SK-N-MC (cell line): Measurements from ENCODE around the gene KIF5A.
"Not testable (repeated sequence)": the region's sequence is repeated elsewhere in the genome, so short reads cannot be mapped to it uniquely, and the experiment has no call there.

Experiments
- DNase-seq: peaks from one replicate; pipeline ENCODE4 v3.0.0-alpha.2; 2011; ENCODE audit warnings: low read depth, low spot score
- H3K27ac ChIP-seq: fragments of 200-600 bp; sonication (generic); 2 replicates; pipeline ENCODE4 v1.5.1; 2016; ENCODE audit warnings: mixed run types
- H3K36me3 ChIP-seq: fragments of 200-600 bp; sonication (generic); 2 replicates; pipeline ENCODE4 v1.6.1; 2017; ENCODE audit warnings: antibody characterized with exemption, low read length, mixed read lengths; ENCODE audit not compliant: insufficient read depth
- H3K4me3 ChIP-seq: fragments of 200-600 bp; sonication (generic); 2 replicates; pipeline ENCODE4 v1.5.1; 2016
- H3K9ac ChIP-seq: fragments of 200-600 bp; sonication (generic); 2 replicates; pipeline ENCODE4 v1.8.0; 2017; ENCODE audit warnings: mixed run types, mixed read lengths; ENCODE audit not compliant: insufficient read length
- H3K9me3 ChIP-seq: fragments of 200-600 bp; sonication (generic); 2 replicates; pipeline ENCODE4 v1.6.1; 2017; ENCODE audit warnings: low read depth, mild to moderate bottlenecking, antibody characterized with exemption, low read length, moderate library complexity, mixed read lengths
- EZH2 ChIP-seq: fragments of 200-600 bp; sonication (generic); IDR thresholded peaks from one replicate; pipeline ENCODE4 v1.6.1; 2017; ENCODE audit warnings: antibody characterized with exemption
- FOXP2 ChIP-seq: optimal IDR thresholded peaks from 2 replicates; pipeline ENCODE3; 2011; ENCODE audit warnings: mild to moderate bottlenecking, moderate library complexity; ENCODE audit not compliant: insufficient read depth; ENCODE audit errors: extremely low read length, control extremely low read depth
- POLR2AphosphoS5 ChIP-seq: IDR thresholded peaks from 2 replicates; pipeline ENCODE4 v1.6.1; 2012; ENCODE audit warnings: mild to moderate bottlenecking, low read depth, low read length, borderline replicate concordance

KIF5A gene

GRCh38 chr12:57613427-57614109 lies 63.7 kb downstream of the KIF5A start:
- DNase-seq: no peak
- Histone ChIP-seq H3K9ac (no peak overlapping the region), H3K4me3 (peak overlapping the region; percentile 65), H3K27ac (peak overlapping the region; percentile 49; the same call in 1 of the 2 replicates), H3K36me3 (peaks cover 13% of the 10 kb centered on the region; the same call in 1 of the 2 replicates), H3K9me3 (no peaks in the 10 kb centered on the region)
- no peak for TF ChIP-seq FOXP2
- TF ChIP-seq POLR2AphosphoS5: no peak
- TF ChIP-seq EZH2: no peak

- no peaks in the 10 kb centered on the region for H3K9me3 ChIP-seq
- peak overlapping the region; percentile 65 for H3K4me3 ChIP-seq
- no peak overlapping the region for H3K9ac ChIP-seq
- peaks cover 13% of the 10 kb centered on the region; the same call in 1 of the 2 replicates for H3K36me3 ChIP-seq
- DNase-seq: peak; percentile 44
- H3K27ac ChIP-seq: peak overlapping the region; percentile 49; the same call in 1 of the 2 replicates
- TF ChIP-seq POLR2AphosphoS5: no peak
- no peak for TF ChIP-seq EZH2
- no peak for TF ChIP-seq FOXP2
Observed at GRCh38 chr12:57614178-57614947, 64.5 kb downstream of the KIF5A start.

- Histone ChIP-seq H3K27ac (no peak overlapping the region), H3K9me3 (no peaks in the 10 kb centered on the region), H3K9ac (no peak overlapping the region), H3K36me3 (peaks cover 13% of the 10 kb centered on the region; the same call in 1 of the 2 replicates), H3K4me3 (no peak overlapping the region)
- no peak for DNase-seq
- no peak for TF ChIP-seq POLR2AphosphoS5
- TF ChIP-seq FOXP2: no peak
- TF ChIP-seq EZH2: no peak
Observed at GRCh38 chr12:57614948-57615500, 65.2 kb downstream of the KIF5A start.

GRCh38 chr12:57615637-57616036 lies 65.8 kb downstream of the KIF5A start:
- H3K9ac ChIP-seq: no peak overlapping the region
- no peak for DNase-seq
- no peak overlapping the region for H3K4me3 ChIP-seq
- H3K36me3 ChIP-seq: peaks cover 13% of the 10 kb centered on the region; the same call in 1 of the 2 replicates
- no peaks in the 10 kb centered on the region for H3K9me3 ChIP-seq
- no peak for TF ChIP-seq FOXP2
- no peak for TF ChIP-seq POLR2AphosphoS5
- TF ChIP-seq EZH2: no peak
- no peak overlapping the region for H3K27ac ChIP-seq

- H3K9me3 ChIP-seq: no peaks in the 10 kb centered on the region
- H3K4me3 ChIP-seq: no peak overlapping the region
- H3K9ac ChIP-seq: no peak overlapping the region
- peaks cover 13% of the 10 kb centered on the region; the same call in 1 of the 2 replicates for H3K36me3 ChIP-seq
- TF ChIP-seq POLR2AphosphoS5 (no peak), FOXP2 (no peak), EZH2 (no peak)
- no peak overlapping the region for H3K27ac ChIP-seq
- DNase-seq: no peak
Observed at GRCh38 chr12:57616383-57617101, 66.7 kb downstream of the KIF5A start.

GRCh38 chr12:57617942-57618341 lies 68.1 kb downstream of the KIF5A start:
- no peak for TF ChIP-seq FOXP2
- TF ChIP-seq EZH2: no peak
- TF ChIP-seq POLR2AphosphoS5: no peak
- H3K9ac ChIP-seq: no peak overlapping the region
- no peaks in the 10 kb centered on the region for H3K9me3 ChIP-seq
- DNase-seq: no peak
- no peak overlapping the region for H3K4me3 ChIP-seq
- H3K27ac ChIP-seq: no peak overlapping the region
- peaks cover 13% of the 10 kb centered on the region; the same call in 1 of the 2 replicates for H3K36me3 ChIP-seq

- H3K36me3 ChIP-seq: peaks cover 13% of the 10 kb centered on the region; the same call in 1 of the 2 replicates
- H3K4me3 ChIP-seq, H3K9ac ChIP-seq, DNase-seq, H3K9me3 ChIP-seq, H3K27ac ChIP-seq: not testable (repeated sequence)
Observed at GRCh38 chr12:57618431-57618830, 68.6 kb downstream of the KIF5A start.

- Histone ChIP-seq H3K4me3 (no peak overlapping the region), H3K9ac (no peak overlapping the region), H3K27ac (no peak overlapping the region)
Observed at GRCh38 chr12:57618966-57619433, 69.2 kb downstream of the KIF5A start.

More at GRCh38 chr12:57618966-57619433, 69.2 kb downstream of the KIF5A start:
- Histone ChIP-seq H3K9me3 (no peaks in the 10 kb centered on the region), H3K36me3 (peaks cover 13% of the 10 kb centered on the region; the same call in 1 of the 2 replicates)
- DNase-seq: no peak
- TF ChIP-seq EZH2: no peak
- TF ChIP-seq POLR2AphosphoS5: no peak
- no peak for TF ChIP-seq FOXP2
